Upper lobe of left lung (tissue), 6 donors: ENCODE measurements around the gene ANKRD31. TPM values are rescaled to one million over a fixed set of nuclear protein-coding genes. Genes with fewer than 3 reads are reported as not detected.
A peak's percentile ranks its signal among the peaks of the same experiment; 100 is the strongest.

ENCODE experiments used
- ATAC-seq, 2 donors: fragments of 200-7000 bp; cut with Tn5 transposase; one replicate each; pipeline ENCODE4 v1.9.1; 2022; ENCODE audit warnings: mild to moderate bottlenecking in 2 of 2, moderate library complexity in 2 of 2; ENCODE audit not compliant: low FRiP score in 2 of 2
- DNase-seq, 2 donors: peaks; one replicate each; pipeline ENCODE4 v3.0.0-alpha.2; 2019 to 2020
- H3K27ac ChIP-seq, 4 donors: fragments of 200-600 bp; sonication (generic); one replicate each; pipeline ENCODE4 v1.5.1; 2016 to 2019
- H3K27me3 ChIP-seq, 4 donors: fragments of 200-600 bp; sonication (generic); one replicate each; pipeline ENCODE4 v1.5.1; 2017 to 2019
- H3K36me3 ChIP-seq, 4 donors: fragments of 200-600 bp; sonication (generic); one replicate each; pipeline ENCODE4 v1.5.1; 2016 to 2019
- H3K4me1 ChIP-seq, 4 donors: fragments of 200-600 bp; sonication (generic); one replicate each; pipeline ENCODE4 v1.5.1; 2018 to 2019
- H3K4me3 ChIP-seq, 4 donors: fragments of 200-600 bp; sonication (generic); one replicate each; pipeline ENCODE4 v1.5.1; 2017 to 2019; ENCODE audit warnings: mild to moderate bottlenecking in 2 of 4, moderate library complexity in 1 of 4
- H3K9me3 ChIP-seq, 4 donors: fragments of 200-600 bp; sonication (generic); one replicate each; pipeline ENCODE4 v1.5.1; 2018 to 2019
- EP300 ChIP-seq, 4 donors: sonication (generic); formaldehyde crosslinking; IDR thresholded peaks; one replicate each; pipeline ENCODE4 v1.5.1; 2017; ENCODE audit warnings: antibody characterized with exemption in 4 of 4, control low read depth in 2 of 4
- POLR2A ChIP-seq, 4 donors: fragments of 450-650 bp; IDR thresholded peaks; one replicate each; pipeline ENCODE4 v1.5.1; 2016 to 2017; ENCODE audit warnings: antibody characterized with exemption in 4 of 4, mild to moderate bottlenecking in 2 of 4
- POLR2AphosphoS5 ChIP-seq, 2 donors: sonication (generic); formaldehyde crosslinking; IDR thresholded peaks; one replicate each; pipeline ENCODE4 v1.5.1; 2017; ENCODE audit warnings: antibody characterized with exemption in 2 of 2
- WGBS, 2 donors: methylation state at CpG; one replicate each; pipeline ENCODE4 v1.1.5; 2017 to 2018; 5-methylcytosine and 5-hydroxymethylcytosine counted together
- total RNA-seq, 6 donors: library from RNA; depleted of rRNA in 4 of 6; stranded (reverse); fragments of >200 nt in 4 of 6; gene quantifications; one replicate each; pipeline versions ENCODE4 v1.1.0 to v1.2.1, GENCODE V29; 2016 to 2021
- TF ChIP-seq, protein P1 (sequence below), 6 experiments: fragments of 450-650 bp in 4 of 6; fragments of 200-600 bp in 2 of 6; sonication (generic) in 2 of 6; IDR thresholded peaks; one replicate each; pipeline ENCODE4 v1.5.1; 2016 to 2019; ENCODE audit warnings: antibody characterized with exemption in 6 of 6
- donor health status: DM: no; HTN: no; CAD: no; lungs with moderate emphysema.
- donor health status: DM: no; HTN: yes; CAD: no; lungs with severe emphysema.

Gene ANKRD31, protein sequence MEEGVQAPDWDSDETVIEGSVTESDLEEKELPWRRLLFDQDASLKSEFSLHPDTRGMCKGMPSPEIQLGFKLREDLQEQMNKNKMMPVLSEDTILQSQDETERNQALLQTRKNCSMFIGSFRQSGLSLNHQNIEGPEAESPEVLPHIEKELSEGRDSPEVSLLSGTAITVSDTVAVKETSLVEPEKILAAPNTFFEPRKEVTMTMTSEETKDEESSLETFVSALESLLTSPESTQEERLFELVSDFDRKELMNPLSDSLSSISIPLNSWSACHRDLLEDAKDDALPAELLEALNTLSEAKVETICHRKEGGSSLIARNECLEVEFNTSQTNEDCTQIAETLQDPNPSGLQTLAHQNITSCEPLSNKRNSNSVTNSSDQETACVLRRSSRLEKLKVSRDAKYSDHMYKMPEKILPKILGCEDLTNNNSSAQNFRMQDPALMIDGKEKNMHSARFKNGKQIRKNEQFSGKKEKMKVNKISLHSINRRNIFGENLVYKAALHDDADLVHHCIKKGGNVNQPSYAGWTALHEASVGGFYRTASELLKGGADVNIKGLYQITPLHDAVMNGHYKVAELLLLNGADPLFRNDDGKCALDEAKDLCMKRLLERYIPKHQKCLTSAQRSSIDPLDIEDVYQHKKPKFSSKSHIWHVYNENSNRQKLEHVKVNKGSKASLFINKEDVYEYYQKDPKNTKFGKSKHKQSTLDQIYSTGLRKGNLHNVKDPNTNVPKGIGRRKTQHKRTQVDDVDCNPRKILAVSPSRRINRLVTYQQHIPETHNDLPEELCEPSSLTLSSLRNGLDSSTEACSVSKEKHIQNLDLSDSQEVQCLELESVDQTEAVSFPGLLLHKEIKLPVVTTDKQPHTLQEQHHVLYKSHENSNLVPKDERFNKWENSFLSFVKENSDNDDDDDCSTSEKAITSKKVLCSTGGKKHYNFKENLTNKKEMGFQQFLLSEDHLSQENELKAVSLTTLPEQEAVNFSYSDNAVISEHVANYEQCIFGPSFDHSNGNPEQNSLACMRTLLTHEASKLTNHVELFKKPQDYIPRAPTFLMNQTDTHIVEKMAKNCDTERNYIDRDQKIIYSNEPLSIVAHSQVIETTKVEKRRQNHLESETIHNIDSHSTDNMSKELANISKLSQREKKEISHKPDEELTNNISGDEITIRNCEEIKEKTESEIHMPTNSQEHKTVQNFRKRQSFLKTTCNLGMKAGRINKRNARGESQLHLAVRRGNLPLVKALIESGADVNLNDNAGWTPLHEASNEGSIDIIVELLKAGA (N-terminal part only)
- under 1 TPM in 4 of 6 donors, not detected in 2; under 0.01 to 0.17 (median 0.11) TPM for total RNA-seq

DNA sequence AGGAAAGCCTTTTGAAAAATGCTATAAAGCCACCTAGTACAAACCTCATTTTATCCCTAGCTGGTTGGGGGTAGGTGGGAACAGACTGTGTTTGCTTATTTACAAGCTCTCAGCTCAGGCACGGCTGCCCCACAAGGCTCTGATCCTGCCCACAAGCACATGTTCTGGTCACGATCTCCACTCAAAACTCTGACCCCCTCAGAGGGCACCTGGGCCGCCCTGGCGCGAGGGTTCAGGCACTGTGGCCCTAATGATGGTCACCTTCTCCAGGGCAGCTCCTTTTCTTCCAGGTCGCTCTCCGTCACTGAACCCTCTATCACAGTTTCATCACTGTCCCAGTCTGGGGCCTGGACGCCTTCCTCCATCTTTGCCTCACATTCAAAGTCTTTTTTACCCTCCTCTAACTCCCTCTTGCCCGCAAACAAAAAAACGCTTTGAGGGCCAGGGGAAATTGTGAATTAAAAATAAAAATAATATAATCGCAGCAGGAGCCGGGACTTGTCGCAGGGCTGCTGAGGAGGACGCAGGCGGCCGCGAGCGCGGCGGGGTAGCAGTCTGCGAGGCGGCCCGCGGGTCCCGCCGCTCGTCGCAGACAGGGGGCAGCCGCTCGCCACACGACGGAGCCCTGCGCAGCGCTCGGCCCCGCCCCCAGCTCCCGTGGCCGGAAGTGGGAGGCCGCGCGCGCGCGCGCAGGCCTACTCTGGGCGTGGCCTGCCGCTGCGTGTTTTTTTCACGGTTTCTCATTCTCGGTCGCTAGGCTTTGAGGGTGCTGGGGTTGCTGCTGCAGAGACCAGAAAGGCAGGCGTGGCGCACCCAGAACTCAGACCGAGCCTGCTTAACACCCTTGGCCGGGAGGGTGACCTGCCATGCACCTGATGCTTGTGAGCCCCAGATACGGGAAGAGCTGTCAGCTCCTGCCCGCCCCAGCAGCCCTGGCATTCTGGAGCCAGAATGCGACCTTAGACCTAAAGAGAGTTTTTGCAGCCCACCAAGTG, at the start of gene ANKRD31:
ANKRD31 (minus strand) TSS at position 557 of the 995 bp plus-strand sequence; CDS start at position 365, 192 bp downstream.
- peak in 1 of 2 donors; percentile 64 for TF ChIP-seq POLR2AphosphoS5 (IDR thresholded peaks at IDR 0.05)
- peak in 3 of 4 donors; percentile 22 to 68 (median 61) for TF ChIP-seq POLR2A (IDR thresholded peaks at IDR 0.05)
- TF ChIP-seq EP300 (IDR thresholded peaks at IDR 0.05) = no peak
- TF ChIP-seq, protein P1, sequence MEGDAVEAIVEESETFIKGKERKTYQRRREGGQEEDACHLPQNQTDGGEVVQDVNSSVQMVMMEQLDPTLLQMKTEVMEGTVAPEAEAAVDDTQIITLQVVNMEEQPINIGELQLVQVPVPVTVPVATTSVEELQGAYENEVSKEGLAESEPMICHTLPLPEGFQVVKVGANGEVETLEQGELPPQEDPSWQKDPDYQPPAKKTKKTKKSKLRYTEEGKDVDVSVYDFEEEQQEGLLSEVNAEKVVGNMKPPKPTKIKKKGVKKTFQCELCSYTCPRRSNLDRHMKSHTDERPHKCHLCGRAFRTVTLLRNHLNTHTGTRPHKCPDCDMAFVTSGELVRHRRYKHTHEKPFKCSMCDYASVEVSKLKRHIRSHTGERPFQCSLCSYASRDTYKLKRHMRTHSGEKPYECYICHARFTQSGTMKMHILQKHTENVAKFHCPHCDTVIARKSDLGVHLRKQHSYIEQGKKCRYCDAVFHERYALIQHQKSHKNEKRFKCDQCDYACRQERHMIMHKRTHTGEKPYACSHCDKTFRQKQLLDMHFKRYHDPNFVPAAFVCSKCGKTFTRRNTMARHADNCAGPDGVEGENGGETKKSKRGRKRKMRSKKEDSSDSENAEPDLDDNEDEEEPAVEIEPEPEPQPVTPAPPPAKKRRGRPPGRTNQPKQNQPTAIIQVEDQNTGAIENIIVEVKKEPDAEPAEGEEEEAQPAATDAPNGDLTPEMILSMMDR (IDR thresholded peaks at IDR 0.05) = peak; percentile 87 to 98 (median 96)
- Histone ChIP-seq H3K9me3 (no peaks in the 10 kb centered on the region), H3K4me1 (peaks cover 5 to 14% (median 8%) of the 10 kb centered on the region in 4 donors), H3K27ac (peak within 1 kb of the TSS; percentile 45 to 87 (median 66)), H3K4me3 (peak within 1 kb of the TSS; percentile 61 to 74 (median 66)), H3K36me3 (no peaks in the 10 kb centered on the region), H3K27me3 (no peaks in the 10 kb centered on the region)
- ATAC-seq = peak; percentile 100
- DNase-seq = peak; percentile 89 to 98
- 3 to 5% methylated on average over 26 to 58 of the region's 58 CpGs for WGBS, 2 donors

GRCh38 chr5:75286211-75286773, 49.6 kb upstream of the ANKRD31 start:
- DNase-seq = no peak
- WGBS, 2 donors = 83 to 86% methylated on average over 3 of the region's 3 CpGs
- TF ChIP-seq POLR2AphosphoS5 (IDR thresholded peaks at IDR 0.05) = no peak
- TF ChIP-seq POLR2A (IDR thresholded peaks at IDR 0.05) = no peak
- TF ChIP-seq EP300 (IDR thresholded peaks at IDR 0.05) = no peak
- TF ChIP-seq, protein P1 (IDR thresholded peaks at IDR 0.05) = no peak

DNA sequence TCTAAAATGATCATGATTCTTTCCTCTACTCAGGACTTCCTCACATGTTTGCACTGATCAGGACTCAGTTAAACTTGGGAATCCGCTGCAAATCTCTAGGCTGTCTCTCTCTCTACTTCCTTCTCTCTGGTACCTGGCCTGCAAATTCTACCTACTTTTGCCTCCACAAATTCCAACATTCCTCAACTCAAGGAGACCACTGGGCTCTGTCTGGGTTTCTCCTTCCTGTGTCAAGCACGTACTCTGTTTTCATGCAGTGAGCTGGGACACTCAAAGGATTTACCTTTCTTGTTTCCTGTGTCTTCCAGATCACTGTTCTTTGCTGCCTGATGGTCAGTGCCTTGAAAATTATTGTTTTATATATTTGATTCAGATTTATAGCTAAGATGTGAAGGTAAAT, 45.9 kb upstream of the ANKRD31 start:
- no peaks in the 10 kb centered on the region for H3K36me3 ChIP-seq
- no peaks in the 10 kb centered on the region for H3K27me3 ChIP-seq
- DNase-seq (no peak), ATAC-seq (no peak)
- H3K27ac ChIP-seq = no peak overlapping the region
- 72 to 83% methylated on average over 2 of the region's 2 CpGs for WGBS, 2 donors
- H3K4me1 ChIP-seq = no peaks in the 10 kb centered on the region
- no peak overlapping the region for H3K4me3 ChIP-seq
- no peaks in the 10 kb centered on the region for H3K9me3 ChIP-seq
- TF ChIP-seq POLR2A (IDR thresholded peaks at IDR 0.05) (no peak), EP300 (IDR thresholded peaks at IDR 0.05) (no peak), POLR2AphosphoS5 (IDR thresholded peaks at IDR 0.05) (no peak)
- TF ChIP-seq, protein P1 (IDR thresholded peaks at IDR 0.05) = no peak

More at GRCh38 chr5:75286211-75286773, 49.6 kb upstream of the ANKRD31 start:
- no peak for ATAC-seq
- Histone ChIP-seq H3K27me3 (no peaks in the 10 kb centered on the region), H3K36me3 (no peaks in the 10 kb centered on the region), H3K4me1 (no peaks in the 10 kb centered on the region), H3K9me3 (no peaks in the 10 kb centered on the region), H3K27ac (no peak overlapping the region), H3K4me3 (no peak overlapping the region)
